Mesothelial cell of epicardium (in vitro differentiated cells): ENCODE data around the gene MBP. TPM values are rescaled to one million over a fixed set of nuclear protein-coding genes. Genes with fewer than 3 reads are reported as not detected.

Experiments
- DNase-seq, 2 experiments: peaks; one replicate each; pipeline ENCODE4 v3.0.0; 2021; ENCODE audit warnings: low spot score in 2 of 2; ENCODE audit not compliant: unreplicated experiment in 2 of 2
- H3K27ac Mint-ChIP-seq: 2 replicates; pipeline ENCODE4 v1.8.0; 2021; ENCODE audit warnings: mixed read lengths
- H3K27me3 Mint-ChIP-seq: 2 replicates; pipeline ENCODE4 v1.8.0; 2021; ENCODE audit warnings: low read depth, mixed read lengths
- H3K36me3 Mint-ChIP-seq: 2 replicates; pipeline ENCODE4 v1.8.0; 2021; ENCODE audit warnings: mixed read lengths
- H3K4me1 Mint-ChIP-seq: 2 replicates; pipeline ENCODE4 v1.8.0; 2021; ENCODE audit warnings: mixed read lengths
- H3K4me3 Mint-ChIP-seq: 2 replicates; pipeline ENCODE4 v1.8.0; 2021; ENCODE audit warnings: mild to moderate bottlenecking, moderate library complexity, mixed read lengths
- H3K9me3 Mint-ChIP-seq: 2 replicates; pipeline ENCODE4 v1.8.0; 2021; ENCODE audit warnings: mixed read lengths
- total RNA-seq: library from RNA; stranded (reverse); gene quantifications from 3 replicates; pipeline ENCODE4 v1.2.1, GENCODE V29; 2021
- TF ChIP-seq, protein P1 (sequence below): fragments of 200-600 bp; sonication (generic); IDR thresholded peaks from one replicate; pipeline ENCODE4 v1.5.0; 2021; ENCODE audit warnings: antibody characterized with exemption; ENCODE audit not compliant: unreplicated experiment

MBP gene
- total RNA-seq, 1 donor from 2014 or later, result 20.8 TPM

DNA sequence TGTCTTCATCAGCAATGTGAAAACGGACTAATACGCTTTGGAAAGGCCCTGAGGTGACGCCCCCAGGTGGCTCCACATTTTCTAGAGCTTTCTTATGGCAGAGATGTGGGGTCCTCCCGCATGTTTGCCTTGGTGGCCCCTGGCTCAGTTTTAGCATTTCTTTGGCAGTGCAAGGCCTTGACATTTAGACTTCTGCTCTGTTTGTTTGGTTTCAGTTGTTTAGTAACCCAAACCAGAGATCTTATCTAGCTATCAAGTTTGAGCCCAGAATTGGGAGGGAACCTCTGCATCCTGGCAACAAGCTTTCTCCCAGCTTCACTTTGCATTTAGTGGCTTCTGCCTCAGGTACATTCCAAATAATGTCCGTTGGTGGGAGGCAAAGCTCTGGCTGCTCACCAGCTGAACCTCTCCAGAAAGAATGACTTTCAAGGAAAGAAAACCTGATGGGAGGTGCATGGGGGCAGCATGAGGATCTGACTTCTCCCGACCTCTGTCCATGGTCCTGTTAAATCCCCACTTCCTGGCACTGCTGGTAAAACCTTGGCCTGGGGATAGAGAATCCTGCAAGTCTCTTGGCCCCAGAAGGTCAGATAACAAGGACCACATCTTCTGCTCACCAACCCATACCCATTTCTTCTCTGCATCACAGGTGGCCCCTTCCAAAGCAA, 12.0 kb upstream of the MBP start:
- Mint-ChIP-seq H3K4me1 (no peaks in the 10 kb centered on the region), H3K27ac (no peak overlapping the region), H3K36me3 (peaks cover 6% of the 10 kb centered on the region), H3K9me3 (peaks cover 24% of the 10 kb centered on the region), H3K4me3 (no peak overlapping the region), H3K27me3 (peaks cover 4% of the 10 kb centered on the region)
- TF ChIP-seq, protein P1, sequence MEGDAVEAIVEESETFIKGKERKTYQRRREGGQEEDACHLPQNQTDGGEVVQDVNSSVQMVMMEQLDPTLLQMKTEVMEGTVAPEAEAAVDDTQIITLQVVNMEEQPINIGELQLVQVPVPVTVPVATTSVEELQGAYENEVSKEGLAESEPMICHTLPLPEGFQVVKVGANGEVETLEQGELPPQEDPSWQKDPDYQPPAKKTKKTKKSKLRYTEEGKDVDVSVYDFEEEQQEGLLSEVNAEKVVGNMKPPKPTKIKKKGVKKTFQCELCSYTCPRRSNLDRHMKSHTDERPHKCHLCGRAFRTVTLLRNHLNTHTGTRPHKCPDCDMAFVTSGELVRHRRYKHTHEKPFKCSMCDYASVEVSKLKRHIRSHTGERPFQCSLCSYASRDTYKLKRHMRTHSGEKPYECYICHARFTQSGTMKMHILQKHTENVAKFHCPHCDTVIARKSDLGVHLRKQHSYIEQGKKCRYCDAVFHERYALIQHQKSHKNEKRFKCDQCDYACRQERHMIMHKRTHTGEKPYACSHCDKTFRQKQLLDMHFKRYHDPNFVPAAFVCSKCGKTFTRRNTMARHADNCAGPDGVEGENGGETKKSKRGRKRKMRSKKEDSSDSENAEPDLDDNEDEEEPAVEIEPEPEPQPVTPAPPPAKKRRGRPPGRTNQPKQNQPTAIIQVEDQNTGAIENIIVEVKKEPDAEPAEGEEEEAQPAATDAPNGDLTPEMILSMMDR, result no peak
- peak in 1 of 2 experiments; percentile 5 for DNase-seq

DNA sequence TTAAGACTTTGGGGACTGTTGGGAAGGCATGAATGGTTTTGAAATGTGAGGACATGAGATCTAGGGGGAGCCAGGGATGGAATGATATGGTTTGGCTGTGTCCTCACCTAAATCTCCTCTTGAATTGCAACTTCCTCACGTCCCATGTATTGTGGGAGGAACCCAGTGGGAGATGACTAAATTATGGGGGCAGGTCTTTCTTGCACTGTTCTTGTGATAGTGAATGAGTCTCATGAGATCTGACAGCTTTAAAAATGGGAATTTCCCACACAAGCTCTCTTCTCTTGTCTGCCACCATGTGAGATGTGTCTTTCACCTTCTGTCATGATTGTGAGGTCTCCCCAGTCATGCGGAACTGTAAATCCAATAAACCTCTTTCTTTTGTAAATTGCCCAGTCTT, 11.5 kb upstream of the MBP start:
- Mint-ChIP-seq H3K27me3 (peaks cover 3% of the 10 kb centered on the region), H3K27ac (no peak overlapping the region), H3K36me3 (peaks cover 6% of the 10 kb centered on the region), H3K4me1 (no peaks in the 10 kb centered on the region), H3K4me3 (no peak overlapping the region), H3K9me3 (peaks cover 24% of the 10 kb centered on the region)
- TF ChIP-seq, protein P1, result no peak
- DNase-seq, result peak in 1 of 2 experiments; percentile 0

DNA sequence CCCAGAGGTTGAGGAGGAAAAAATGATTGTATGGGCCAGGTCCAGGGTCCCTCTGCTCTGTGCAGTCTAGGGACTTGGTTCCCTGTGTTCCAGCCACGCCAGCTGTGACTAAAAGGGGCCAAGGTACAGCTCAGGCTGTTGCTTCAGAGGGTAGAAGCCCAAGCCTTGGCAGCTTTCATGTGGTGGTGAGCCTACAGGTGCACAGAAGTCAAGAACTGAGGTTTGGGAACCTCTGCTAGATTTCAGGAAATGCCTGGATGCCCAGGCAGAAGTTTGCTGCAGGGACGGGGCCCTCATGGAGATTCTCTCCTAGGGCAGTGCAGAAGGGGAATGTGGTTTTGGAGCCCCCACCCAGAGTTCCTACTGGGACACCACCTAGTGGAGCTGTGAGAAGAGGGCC, 10.6 kb upstream of the MBP start:
- Mint-ChIP-seq H3K27me3 (peaks cover 3% of the 10 kb centered on the region), H3K4me1 (no peaks in the 10 kb centered on the region), H3K4me3 (no peak overlapping the region), H3K36me3 (peaks cover 6% of the 10 kb centered on the region), H3K27ac (no peak overlapping the region), H3K9me3 (peaks cover 24% of the 10 kb centered on the region)
- TF ChIP-seq, protein P1, result no peak
- DNase-seq, result peak in 1 of 2 experiments; percentile 9

DNA sequence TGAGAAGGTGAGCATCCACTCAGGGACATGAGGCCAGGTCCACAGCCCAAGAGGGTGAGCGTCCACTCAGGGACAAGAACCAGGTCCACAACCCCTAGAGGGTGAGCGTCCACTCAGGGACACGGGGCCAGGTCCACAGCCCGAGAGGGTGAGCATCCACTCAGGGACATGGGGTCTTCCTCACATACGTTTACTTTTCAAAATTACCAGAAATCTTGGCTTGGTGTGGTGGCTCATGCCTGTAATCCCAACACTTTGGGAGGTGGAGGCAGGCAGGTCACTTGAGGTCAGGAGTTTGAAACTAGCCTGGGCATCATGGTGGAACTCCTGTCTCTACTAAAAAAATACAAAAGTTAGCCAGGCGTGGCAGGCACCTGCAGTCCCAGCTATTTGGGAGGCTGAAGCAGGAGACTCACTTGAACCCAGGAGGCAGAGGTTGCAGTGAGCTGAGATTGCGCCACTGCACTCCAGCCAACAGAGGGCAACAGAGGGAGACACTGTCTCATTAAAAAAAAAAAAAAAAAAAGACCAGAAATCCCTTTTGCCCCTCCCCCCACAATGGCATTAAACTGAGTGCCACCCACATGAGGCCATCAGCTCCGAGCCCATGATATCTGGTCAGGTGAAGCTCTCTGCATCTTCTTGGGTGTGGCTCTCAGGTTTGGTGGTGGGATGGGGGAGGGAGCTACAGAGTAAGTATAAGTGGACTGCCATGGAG, 9.0 kb upstream of the MBP start:
- DNase-seq, result no peak
- Mint-ChIP-seq H3K27me3 (peaks cover 4% of the 10 kb centered on the region), H3K36me3 (peaks cover 6% of the 10 kb centered on the region), H3K27ac (no peak overlapping the region), H3K9me3 (peaks cover 24% of the 10 kb centered on the region), H3K4me1 (no peaks in the 10 kb centered on the region), H3K4me3 (no peak overlapping the region)
- TF ChIP-seq, protein P1, result peak; percentile 28

DNA sequence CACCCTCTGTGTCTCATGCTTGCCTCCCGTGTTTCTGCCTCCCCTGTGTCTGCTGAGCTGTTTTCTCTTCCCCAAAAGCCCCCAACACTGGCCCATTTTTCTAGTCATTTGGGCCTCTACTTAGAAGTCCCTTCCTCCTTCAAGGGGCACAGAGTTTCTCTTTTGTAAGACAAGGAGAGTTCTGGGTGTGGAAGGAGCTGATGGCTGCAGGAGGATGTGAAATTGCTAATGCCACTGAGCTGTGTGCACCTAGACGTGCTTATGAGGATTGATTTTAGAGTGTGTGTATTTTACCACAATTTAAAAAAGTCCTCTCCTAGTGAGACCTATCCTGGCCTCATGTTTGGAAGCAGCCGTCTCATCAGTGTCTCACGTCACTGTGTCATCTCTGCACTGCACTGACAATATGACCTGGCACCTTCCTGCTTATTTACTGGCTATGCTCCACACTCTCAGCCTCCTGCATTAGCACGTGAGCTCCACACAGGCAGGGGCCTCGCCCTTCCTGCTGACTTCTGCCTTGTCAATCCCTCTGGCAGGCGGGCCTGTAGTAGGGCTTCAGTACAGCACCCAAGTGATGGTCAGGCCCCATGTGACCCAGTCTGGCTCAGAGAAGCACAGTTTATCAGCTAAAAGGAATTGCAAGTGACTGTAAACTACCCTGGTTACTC, 8.0 kb upstream of the MBP start:
- no peak for DNase-seq
- no peak overlapping the region for H3K4me3 Mint-ChIP-seq
- no peak overlapping the region for H3K27ac Mint-ChIP-seq
- peaks cover 6% of the 10 kb centered on the region for H3K36me3 Mint-ChIP-seq
- TF ChIP-seq, protein P1, result no peak
- H3K4me1 Mint-ChIP-seq, result no peaks in the 10 kb centered on the region
- peaks cover 24% of the 10 kb centered on the region for H3K9me3 Mint-ChIP-seq
- H3K27me3 Mint-ChIP-seq, result peaks cover 9% of the 10 kb centered on the region
